B cell (primary cell): ENCODE data around the gene CYGB. TPM values are rescaled to one million over a fixed set of nuclear protein-coding genes. Genes with fewer than 3 reads are reported as not detected.

Source experiments
- ATAC-seq: fragments of 200-7000 bp; cut with Tn5 transposase; one replicate; pipeline ENCODE4 v1.10.0; 2021; ENCODE audit warnings: low read depth, mild to moderate bottlenecking, moderate number of reproducible peaks, moderate library complexity
- CTCF ChIA-PET: fragments of 350-600 bp; sonication (Branson Sonifier 250); formaldehyde crosslinking; loops from one replicate; lab custom pipeline; 2021; ENCODE audit warnings: antibody characterized with exemption, inconsistent platforms; lab: Charles Lee
- POLR2A ChIA-PET: fragments of 350-600 bp; sonication (Branson Sonifier 250); formaldehyde crosslinking; loops from one replicate; lab custom pipeline; 2021; ENCODE audit warnings: antibody characterized with exemption; lab: Charles Lee
- DNase-seq: peaks from one replicate; pipeline ENCODE4 v3.0.0; 2013
- H2AFZ ChIP-seq: 2 replicates; pipeline ENCODE4 v1.6.1; 2012; ENCODE audit warnings: mild to moderate bottlenecking, low read depth, low read length; ENCODE audit not compliant: insufficient read depth, poor library complexity, severe bottlenecking
- H3K27ac ChIP-seq, 2 donors: 1 replicate in 1 of 2; 2 replicates in 1 of 2; pipeline ENCODE4 v1.5.1; 2012 to 2013; ENCODE audit warnings: low read length in 2 of 2, mild to moderate bottlenecking in 2 of 2, moderate library complexity in 1 of 2
- H3K27me3 ChIP-seq, 4 experiments: fragments of 200-600 bp in 1 of 4; sonication (generic) in 1 of 4; replicated peaks in 1 of 4; 1 replicate in 2 of 4; 2 replicates in 2 of 4; pipeline versions ENCODE4 v1.6.1 to v1.7.0; 2013 to 2016; ENCODE audit warnings: low read length in 3 of 4, mild to moderate bottlenecking in 2 of 4, mixed read lengths in 1 of 4, moderate library complexity in 1 of 4; ENCODE audit not compliant: insufficient read depth in 4 of 4, control insufficient read depth in 3 of 4; ENCODE audit errors: control extremely low read depth in 1 of 4
- H3K36me3 ChIP-seq, 2 experiments: replicated peaks in 1 of 2; 1 replicate in 1 of 2; 2 replicates in 1 of 2; pipeline versions ENCODE4 v1.6.1 to v1.7.1; 2013; ENCODE audit warnings: low read length in 1 of 2; ENCODE audit not compliant: insufficient read depth in 2 of 2, control insufficient read depth in 1 of 2; ENCODE audit errors: control extremely low read depth in 1 of 2, extremely low read depth in 1 of 2
- H3K4me1 ChIP-seq, 2 donors: fragments of 200-600 bp in 1 of 2; sonication (generic) in 1 of 2; 1 replicate in 1 of 2; 2 replicates in 1 of 2; pipeline versions ENCODE4 v1.5.1 to v1.6.1; 2013 to 2017; ENCODE audit warnings: low read length in 2 of 2; ENCODE audit not compliant: control insufficient read depth in 2 of 2, insufficient read depth in 2 of 2
- H3K4me2 ChIP-seq: replicated peaks from 2 replicates; pipeline ENCODE3; 2012; ENCODE audit warnings: mild to moderate bottlenecking, low read depth, low read length; ENCODE audit not compliant: poor library complexity, severe bottlenecking
- H3K4me3 ChIP-seq, 5 experiments: fragments of 200-600 bp in 1 of 5; sonication (generic) in 1 of 5; 1 replicate in 3 of 5; 2 replicates in 2 of 5; pipeline versions ENCODE4 v1.5.1 to v1.7.0; 2011 to 2016; ENCODE audit warnings: low read length in 4 of 5, mild to moderate bottlenecking in 4 of 5, low read depth in 2 of 5, control low read depth in 1 of 5, moderate library complexity in 1 of 5; ENCODE audit not compliant: insufficient read depth in 1 of 5; ENCODE audit errors: control extremely low read depth in 1 of 5, extremely low read depth in 1 of 5
- H3K79me2 ChIP-seq: fragments of 200-600 bp; sonication (generic); one replicate; pipeline ENCODE4 v1.6.0; 2016; ENCODE audit warnings: low read length; ENCODE audit not compliant: control insufficient read depth, insufficient read depth
- H3K9ac ChIP-seq: fragments of 200-600 bp; sonication (generic); 2 replicates; pipeline ENCODE4 v1.6.1; 2017; ENCODE audit warnings: mild to moderate bottlenecking, low read length, moderate library complexity
- H3K9me3 ChIP-seq, 3 donors: one replicate each; pipeline versions ENCODE4 v1.6.1 to v1.7.1; 2013; ENCODE audit warnings: low read length in 2 of 3; ENCODE audit not compliant: control insufficient read depth in 2 of 3, insufficient read depth in 1 of 3; ENCODE audit errors: control extremely low read depth in 1 of 3
- H4K20me1 ChIP-seq: 2 replicates; pipeline ENCODE4 v1.6.0; 2012; ENCODE audit warnings: mild to moderate bottlenecking, low read length; ENCODE audit not compliant: insufficient read depth, control insufficient read depth, poor library complexity, severe bottlenecking
- H3K27ac Mint-ChIP-seq: one replicate; pipeline ENCODE4 v1.8.0; 2021; ENCODE audit warnings: mixed read lengths
- H3K27me3 Mint-ChIP-seq: one replicate; pipeline ENCODE4 v1.8.0; 2021; ENCODE audit warnings: mixed read lengths
- H3K4me1 Mint-ChIP-seq: one replicate; pipeline ENCODE4 v1.8.0; 2021; ENCODE audit warnings: mixed read lengths
- H3K4me3 Mint-ChIP-seq: one replicate; pipeline ENCODE4 v1.8.0; 2021; ENCODE audit warnings: mixed read lengths
- H3K9me3 Mint-ChIP-seq: one replicate; pipeline ENCODE4 v1.8.0; 2022; ENCODE audit warnings: mixed read lengths; ENCODE audit not compliant: insufficient read depth
- EZH2 ChIP-seq: IDR thresholded peaks from 2 replicates; pipeline ENCODE4 v1.6.1; 2012; ENCODE audit warnings: borderline replicate concordance, low read depth, mild to moderate bottlenecking, moderate library complexity, low read length; ENCODE audit not compliant: insufficient read depth, poor library complexity, severe bottlenecking
- WGBS: methylation state at CpG from one replicate; pipeline ENCODE4 v1.1.5; 2013; ENCODE audit warnings: missing lambda C conversion rate; ENCODE audit not compliant: insufficient coverage; 5-methylcytosine and 5-hydroxymethylcytosine counted together
- intact Hi-C: fragments of 100-400 bp; cut with micrococcal nuclease; formaldehyde crosslinking; loops from one replicate; pipeline ENCODE4 v1.10.0; 2022
- polyA plus RNA-seq: library from polyadenylated mRNA; depleted of rRNA; stranded (reverse); fragments of >200 nt; gene quantifications from 2 replicates; pipeline ENCODE4 v1.2.3, GENCODE V29; 2012
- total RNA-seq, 2 donors: library from RNA; stranded (reverse); fragments of 120-200 nt in 1 of 2; gene quantifications; 1 replicate in 1 of 2; 2 replicates in 1 of 2; pipeline versions ENCODE4 v1.2.3 to v1.2.4, GENCODE V29; 2013 to 2022
- TF ChIP-seq, protein P1 (sequence below): fragments of 200-600 bp; IDR thresholded peaks from one replicate; pipeline ENCODE4 v1.8.0; 2022; ENCODE audit warnings: antibody characterized with exemption, mild to moderate bottlenecking

CYGB gene
- total and polyA plus RNA-seq, 2 donors (not counting 1 experiment from before 2014, with no cell fraction given) = 0.42 to 2.7 TPM

- 0% methylated on average over 13 of the region's 15 CpGs for WGBS
- H3K36me3 ChIP-seq = peaks cover 0 to 28% of the 10 kb centered on the region in 2 experiments
- Mint-ChIP-seq H3K4me1 (peaks cover 93% of the 10 kb centered on the region), H3K27me3 (no peaks in the 10 kb centered on the region), H3K27ac (peak overlapping the region; percentile 98), H3K9me3 (no peaks in the 10 kb centered on the region), H3K4me3 (peak overlapping the region; percentile 89)
- peak overlapping the region; percentile 75 to 94 for H3K27ac ChIP-seq
- peaks cover 46% of the 10 kb centered on the region for H4K20me1 ChIP-seq
- ATAC-seq (peak; percentile 50), DNase-seq (peak; percentile 83)
- peak overlapping the region; percentile 53 for H3K9ac ChIP-seq
- no peak overlapping the region for H2AFZ ChIP-seq
- TF ChIP-seq, protein P1, sequence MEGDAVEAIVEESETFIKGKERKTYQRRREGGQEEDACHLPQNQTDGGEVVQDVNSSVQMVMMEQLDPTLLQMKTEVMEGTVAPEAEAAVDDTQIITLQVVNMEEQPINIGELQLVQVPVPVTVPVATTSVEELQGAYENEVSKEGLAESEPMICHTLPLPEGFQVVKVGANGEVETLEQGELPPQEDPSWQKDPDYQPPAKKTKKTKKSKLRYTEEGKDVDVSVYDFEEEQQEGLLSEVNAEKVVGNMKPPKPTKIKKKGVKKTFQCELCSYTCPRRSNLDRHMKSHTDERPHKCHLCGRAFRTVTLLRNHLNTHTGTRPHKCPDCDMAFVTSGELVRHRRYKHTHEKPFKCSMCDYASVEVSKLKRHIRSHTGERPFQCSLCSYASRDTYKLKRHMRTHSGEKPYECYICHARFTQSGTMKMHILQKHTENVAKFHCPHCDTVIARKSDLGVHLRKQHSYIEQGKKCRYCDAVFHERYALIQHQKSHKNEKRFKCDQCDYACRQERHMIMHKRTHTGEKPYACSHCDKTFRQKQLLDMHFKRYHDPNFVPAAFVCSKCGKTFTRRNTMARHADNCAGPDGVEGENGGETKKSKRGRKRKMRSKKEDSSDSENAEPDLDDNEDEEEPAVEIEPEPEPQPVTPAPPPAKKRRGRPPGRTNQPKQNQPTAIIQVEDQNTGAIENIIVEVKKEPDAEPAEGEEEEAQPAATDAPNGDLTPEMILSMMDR = no peak
- no peak for TF ChIP-seq EZH2
- intact Hi-C loops = loop anchor here (1.0 to 10.0 kb wide), 3 partner anchors 8 to 218 kb away; partner anchors contain the start of gene RHBDF2
- H3K27me3 ChIP-seq = no peaks in the 10 kb centered on the region
- peaks cover 79% of the 10 kb centered on the region for H3K79me2 ChIP-seq
- peak overlapping the region; percentile 82 for H3K4me2 ChIP-seq
- peaks cover 87 to 98% of the 10 kb centered on the region in 2 donors for H3K4me1 ChIP-seq
- no peaks in the 10 kb centered on the region for H3K9me3 ChIP-seq
- ChIA-PET POLR2A (interaction anchor here (0.7 to 23.6 kb wide), 9 partner anchors 5 to 76 kb away, joined by 3 to 478 read pairs (median 5); partner anchors contain the start of genes AANAT and RHBDF2), CTCF (interaction anchor here (0.6 to 20.8 kb wide), 17 partner anchors 6 to 219 kb away, joined by 3 to 256 read pairs (median 4); partner anchors contain the start of genes AANAT, RHBDF2 and UBE2O)
- H3K4me3 ChIP-seq = peak overlapping the region; percentile 16 to 60 (median 50)
Observed at GRCh38 chr17:76492989-76493501, 44.5 kb downstream of the CYGB start.
